Natural killer cell (primary cell): Measurements from ENCODE around the gene EDC4. TPM values are rescaled to one million over a fixed set of nuclear protein-coding genes. Genes with fewer than 3 reads are reported as not detected.
A peak's percentile ranks its signal among the peaks of the same experiment; 100 is the strongest.

Experiments
- ATAC-seq, 3 donors: fragments of 150-1000 bp in 2 of 3; fragments of 200-7000 bp in 1 of 3; cut with Tn5 transposase; 1 replicate in 1 of 3; 2 replicates in 2 of 3; pipeline ENCODE4 v1.10.0; 2021; ENCODE audit warnings: mild to moderate bottlenecking in 2 of 3, moderate library complexity in 2 of 3
- DNase-seq, 2 donors: peaks; one replicate each; pipeline versions ENCODE4 v3.0.0 to v3.0.0-alpha.2; 2013 to 2021; ENCODE audit warnings: mixed read lengths in 1 of 2
- H3K27ac ChIP-seq: one replicate; pipeline ENCODE4 v1.5.1; 2013; ENCODE audit warnings: mild to moderate bottlenecking, low read length
- H3K27me3 ChIP-seq: one replicate; pipeline ENCODE4 v1.6.1; 2013; ENCODE audit warnings: low read length; ENCODE audit not compliant: control insufficient read depth, insufficient read depth
- H3K36me3 ChIP-seq: one replicate; pipeline ENCODE4 v1.6.1; 2013; ENCODE audit warnings: low read length; ENCODE audit not compliant: control insufficient read depth, insufficient read depth
- H3K4me1 ChIP-seq: one replicate; pipeline ENCODE4 v1.6.1; 2013; ENCODE audit warnings: low read length; ENCODE audit not compliant: control insufficient read depth, insufficient read depth
- H3K4me3 ChIP-seq: one replicate; pipeline ENCODE4 v1.5.1; 2013; ENCODE audit warnings: low read length
- H3K9me3 ChIP-seq: one replicate; pipeline ENCODE4 v1.6.1; 2013; ENCODE audit warnings: low read length; ENCODE audit not compliant: control insufficient read depth, insufficient read depth
- H3K27ac Mint-ChIP-seq, 2 donors: one replicate each; pipeline ENCODE4 v1.8.0; 2022; ENCODE audit warnings: mild to moderate bottlenecking in 2 of 2, mixed read lengths in 2 of 2, moderate library complexity in 1 of 2
- H3K27me3 Mint-ChIP-seq, 2 donors: one replicate each; pipeline ENCODE4 v1.8.0; 2022; ENCODE audit warnings: low read depth in 2 of 2, mixed read lengths in 2 of 2
- H3K36me3 Mint-ChIP-seq: one replicate; pipeline ENCODE4 v1.8.0; 2022; ENCODE audit warnings: mixed read lengths
- H3K4me1 Mint-ChIP-seq, 2 donors: one replicate each; pipeline ENCODE4 v1.8.0; 2022; ENCODE audit warnings: mixed read lengths in 2 of 2
- H3K4me3 Mint-ChIP-seq: one replicate; pipeline ENCODE4 v1.8.0; 2022; ENCODE audit warnings: mild to moderate bottlenecking, moderate library complexity, mixed read lengths
- H3K9me3 Mint-ChIP-seq, 2 donors: one replicate each; pipeline ENCODE4 v1.8.0; 2022; ENCODE audit warnings: mixed read lengths in 2 of 2
- WGBS: methylation state at CpG from one replicate; pipeline ENCODE4 v1.1.7; 2013; ENCODE audit warnings: missing lambda C conversion rate; ENCODE audit not compliant: insufficient coverage; 5-methylcytosine and 5-hydroxymethylcytosine counted together
- intact Hi-C: fragments of 100-400 bp; cut with micrococcal nuclease; formaldehyde crosslinking; loops from one replicate; pipeline ENCODE4 v1.14.2; 2022
- total RNA-seq, 4 donors: library from RNA; stranded (reverse); fragments of 120-200 nt in 1 of 4; gene quantifications; one replicate each; pipeline versions ENCODE4 v1.2.3 to v1.2.4, GENCODE V29; 2013 to 2022
- TF ChIP-seq, protein P1 (sequence below): fragments of 200-600 bp; IDR thresholded peaks from one replicate; pipeline ENCODE4 v1.8.0; 2022; ENCODE audit warnings: antibody characterized with exemption

EDC4 gene
- total RNA-seq, 3 donors from 2014 or later (not counting 1 experiment from before 2014, with no cell fraction given) = 91.9 to 111 (median 105) TPM

DNA sequence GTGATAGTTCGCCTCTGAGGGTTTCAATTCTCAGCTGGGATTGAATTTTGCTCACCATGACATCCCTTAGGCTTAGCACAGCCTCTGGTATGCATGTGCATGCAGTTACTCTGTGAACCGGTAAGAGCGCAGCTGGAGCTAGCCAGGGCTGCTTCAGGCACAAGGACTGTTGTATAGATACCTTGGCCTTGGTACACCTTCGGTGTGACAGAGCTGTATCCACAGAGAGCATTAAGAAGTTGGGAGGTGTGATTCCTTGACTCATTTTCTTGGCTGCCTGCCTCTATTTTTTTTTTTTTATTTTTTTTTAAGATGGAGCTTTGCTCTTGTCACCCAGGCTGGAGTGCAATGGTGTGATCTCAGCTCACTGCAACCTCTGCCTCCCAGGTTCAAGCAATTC is 28.4 kb upstream of the EDC4 start:
- 95% methylated on average over 4 of the region's 4 CpGs for WGBS
- Histone ChIP-seq H3K36me3 (peaks cover 3% of the 10 kb centered on the region), H3K27me3 (no peaks in the 10 kb centered on the region), H3K4me3 (no peak overlapping the region), H3K9me3 (no peaks in the 10 kb centered on the region), H3K27ac (no peak overlapping the region), H3K4me1 (peaks cover 57% of the 10 kb centered on the region)
- Mint-ChIP-seq H3K4me3 (peak overlapping the region; percentile 35), H3K4me1 (peaks cover 39 to 43% of the 10 kb centered on the region in 2 donors), H3K36me3 (no peaks in the 10 kb centered on the region), H3K27ac (peak overlapping the region in 1 of 2 donors; percentile 89), H3K9me3 (no peaks in the 10 kb centered on the region), H3K27me3 (no peaks in the 10 kb centered on the region)
- DNase-seq (no peak), ATAC-seq (no peak)
- intact Hi-C loops = loop anchor here (5.0 kb wide), 1 partner anchor 93 kb away; the partner anchor contains the start of gene PSMB10
- TF ChIP-seq, protein P1, sequence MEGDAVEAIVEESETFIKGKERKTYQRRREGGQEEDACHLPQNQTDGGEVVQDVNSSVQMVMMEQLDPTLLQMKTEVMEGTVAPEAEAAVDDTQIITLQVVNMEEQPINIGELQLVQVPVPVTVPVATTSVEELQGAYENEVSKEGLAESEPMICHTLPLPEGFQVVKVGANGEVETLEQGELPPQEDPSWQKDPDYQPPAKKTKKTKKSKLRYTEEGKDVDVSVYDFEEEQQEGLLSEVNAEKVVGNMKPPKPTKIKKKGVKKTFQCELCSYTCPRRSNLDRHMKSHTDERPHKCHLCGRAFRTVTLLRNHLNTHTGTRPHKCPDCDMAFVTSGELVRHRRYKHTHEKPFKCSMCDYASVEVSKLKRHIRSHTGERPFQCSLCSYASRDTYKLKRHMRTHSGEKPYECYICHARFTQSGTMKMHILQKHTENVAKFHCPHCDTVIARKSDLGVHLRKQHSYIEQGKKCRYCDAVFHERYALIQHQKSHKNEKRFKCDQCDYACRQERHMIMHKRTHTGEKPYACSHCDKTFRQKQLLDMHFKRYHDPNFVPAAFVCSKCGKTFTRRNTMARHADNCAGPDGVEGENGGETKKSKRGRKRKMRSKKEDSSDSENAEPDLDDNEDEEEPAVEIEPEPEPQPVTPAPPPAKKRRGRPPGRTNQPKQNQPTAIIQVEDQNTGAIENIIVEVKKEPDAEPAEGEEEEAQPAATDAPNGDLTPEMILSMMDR = no peak

DNA sequence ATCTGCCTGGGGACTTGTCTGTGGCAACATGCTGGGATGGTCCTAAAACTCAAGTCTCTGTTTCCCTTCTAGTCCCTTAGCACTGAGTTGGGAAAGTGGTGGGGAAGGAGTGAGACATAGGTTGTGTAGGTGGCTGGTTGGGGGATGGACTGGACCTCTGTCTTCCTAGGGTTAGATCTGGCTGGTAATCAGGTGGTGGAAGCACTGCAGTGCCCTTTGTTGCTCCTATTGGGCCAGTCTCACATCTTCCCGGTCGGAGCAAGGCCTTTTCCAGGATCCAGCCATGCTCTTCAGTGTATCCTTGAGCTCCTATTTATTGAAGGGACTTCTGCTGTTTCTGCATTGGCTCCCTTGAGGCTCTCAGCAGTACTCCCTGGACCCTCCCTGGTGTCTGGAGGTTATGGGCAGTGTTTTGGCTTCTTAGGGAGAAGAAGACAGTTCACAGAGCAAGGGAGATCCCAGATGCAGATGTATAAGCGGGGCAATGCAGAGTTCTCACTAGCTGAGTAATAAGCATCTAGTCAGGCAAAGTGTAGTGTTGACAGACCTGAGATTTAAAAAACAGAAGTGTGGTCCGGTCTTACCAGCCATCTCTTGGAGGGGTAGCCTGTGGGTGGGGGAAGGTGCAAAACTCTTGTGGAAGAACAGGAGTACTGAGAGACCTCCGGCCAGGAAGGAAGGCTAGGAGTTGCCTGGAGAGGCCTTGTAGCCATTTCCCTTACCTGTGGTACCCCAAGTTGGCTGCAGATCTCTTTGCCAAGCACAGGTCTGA is 27.4 kb upstream of the EDC4 start:
- H3K9me3 Mint-ChIP-seq = no peaks in the 10 kb centered on the region
- Histone ChIP-seq H3K4me3 (no peak overlapping the region), H3K27ac (peak overlapping the region; percentile 92), H3K36me3 (peaks cover 3% of the 10 kb centered on the region), H3K9me3 (no peaks in the 10 kb centered on the region), H3K4me1 (peaks cover 57% of the 10 kb centered on the region), H3K27me3 (no peaks in the 10 kb centered on the region)
- peaks cover 39 to 43% of the 10 kb centered on the region in 2 donors for H3K4me1 Mint-ChIP-seq
- no peak for ATAC-seq
- H3K4me3 Mint-ChIP-seq = peak overlapping the region; percentile 84
- no peak for DNase-seq
- H3K27me3 Mint-ChIP-seq = no peaks in the 10 kb centered on the region
- intact Hi-C loops = loop anchor here (1.0 to 2.0 kb wide), 4 partner anchors 13 to 48 kb away; partner anchors contain the start of genes EDC4, PSKH1, RANBP10 and TSNAXIP1
- WGBS = 76% methylated on average over 5 of the region's 5 CpGs
- H3K36me3 Mint-ChIP-seq = no peaks in the 10 kb centered on the region
- H3K27ac Mint-ChIP-seq = peak overlapping the region; percentile 86 to 89
- TF ChIP-seq, protein P1 = no peak

DNA sequence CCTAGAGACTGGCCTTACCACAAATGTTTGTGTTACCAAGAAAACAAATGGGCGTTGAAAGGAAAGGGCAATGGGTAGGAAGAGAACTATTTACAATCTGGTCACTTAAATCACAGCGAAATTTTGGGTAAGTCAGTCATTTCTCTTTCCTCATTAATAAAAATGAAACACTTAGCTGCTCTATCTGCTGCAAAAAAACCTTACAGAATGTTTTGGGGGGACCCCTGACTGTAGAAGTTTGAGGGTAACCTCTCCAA is 26.9 kb upstream of the EDC4 start:
- Histone ChIP-seq H3K4me1 (peaks cover 57% of the 10 kb centered on the region), H3K4me3 (peak overlapping the region; percentile 86), H3K27me3 (no peaks in the 10 kb centered on the region), H3K27ac (peak overlapping the region; percentile 92), H3K36me3 (peaks cover 3% of the 10 kb centered on the region), H3K9me3 (no peaks in the 10 kb centered on the region)
- ATAC-seq (no peak), DNase-seq (peak in 1 of 2 donors; percentile 22)
- Mint-ChIP-seq H3K4me3 (peak overlapping the region; percentile 84), H3K27ac (peak overlapping the region; percentile 86 to 89), H3K9me3 (no peaks in the 10 kb centered on the region), H3K4me1 (peaks cover 39 to 43% of the 10 kb centered on the region in 2 donors), H3K36me3 (no peaks in the 10 kb centered on the region), H3K27me3 (no peaks in the 10 kb centered on the region)
- 15% methylated on average over 2 of the region's 2 CpGs for WGBS
- intact Hi-C loops = loop anchor here (1.0 to 2.0 kb wide), 4 partner anchors 13 to 47 kb away; partner anchors contain the start of genes EDC4, PSKH1, RANBP10 and TSNAXIP1
- TF ChIP-seq, protein P1 = no peak
